Stomach (tissue), 4 donors: ENCODE results near the gene OR8B12.

Experiments
- POLR2A ChIP-seq, 4 donors: fragments of 450-650 bp; IDR thresholded peaks; one replicate each; pipeline ENCODE4 v1.6.1; 2016; ENCODE audit warnings: antibody characterized with exemption in 4 of 4, control low read depth in 2 of 4, mild to moderate bottlenecking in 1 of 4, moderate library complexity in 1 of 4
- TF ChIP-seq, protein P1 (sequence below), 7 experiments: fragments of 450-650 bp in 4 of 7; fragments of 200-600 bp in 3 of 7; sonication (generic) in 3 of 7; IDR thresholded peaks; one replicate each; pipeline ENCODE4 v1.5.1; 2016 to 2019; ENCODE audit warnings: antibody characterized with exemption in 7 of 7, control low read depth in 2 of 7, mild to moderate bottlenecking in 1 of 7

DNA sequence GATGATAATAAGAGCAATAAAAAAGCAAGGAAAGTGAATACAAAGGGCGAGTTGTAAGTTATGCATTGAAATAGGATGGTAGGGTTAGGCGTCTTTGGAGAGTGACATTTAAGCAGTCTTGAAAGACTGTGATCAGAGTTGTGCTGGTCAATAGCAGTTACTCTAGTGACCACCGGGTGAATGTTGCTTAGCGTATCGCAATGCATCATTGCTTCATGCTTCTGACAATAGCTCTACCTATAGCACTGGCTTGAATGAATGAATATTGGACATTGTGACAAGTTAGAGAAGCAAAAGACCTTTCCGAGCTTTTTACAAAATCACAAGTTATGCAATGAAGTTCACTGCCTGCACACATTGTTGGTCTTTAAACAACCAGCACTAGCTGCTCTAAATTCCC lies 7.7 kb upstream of the OR8B12 start:
- TF ChIP-seq, protein P1, sequence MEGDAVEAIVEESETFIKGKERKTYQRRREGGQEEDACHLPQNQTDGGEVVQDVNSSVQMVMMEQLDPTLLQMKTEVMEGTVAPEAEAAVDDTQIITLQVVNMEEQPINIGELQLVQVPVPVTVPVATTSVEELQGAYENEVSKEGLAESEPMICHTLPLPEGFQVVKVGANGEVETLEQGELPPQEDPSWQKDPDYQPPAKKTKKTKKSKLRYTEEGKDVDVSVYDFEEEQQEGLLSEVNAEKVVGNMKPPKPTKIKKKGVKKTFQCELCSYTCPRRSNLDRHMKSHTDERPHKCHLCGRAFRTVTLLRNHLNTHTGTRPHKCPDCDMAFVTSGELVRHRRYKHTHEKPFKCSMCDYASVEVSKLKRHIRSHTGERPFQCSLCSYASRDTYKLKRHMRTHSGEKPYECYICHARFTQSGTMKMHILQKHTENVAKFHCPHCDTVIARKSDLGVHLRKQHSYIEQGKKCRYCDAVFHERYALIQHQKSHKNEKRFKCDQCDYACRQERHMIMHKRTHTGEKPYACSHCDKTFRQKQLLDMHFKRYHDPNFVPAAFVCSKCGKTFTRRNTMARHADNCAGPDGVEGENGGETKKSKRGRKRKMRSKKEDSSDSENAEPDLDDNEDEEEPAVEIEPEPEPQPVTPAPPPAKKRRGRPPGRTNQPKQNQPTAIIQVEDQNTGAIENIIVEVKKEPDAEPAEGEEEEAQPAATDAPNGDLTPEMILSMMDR (IDR thresholded peaks at IDR 0.05) = no peak
- no peak for TF ChIP-seq POLR2A (IDR thresholded peaks at IDR 0.05)
